Measurements from ENCODE around the gene KRT14.
"Not testable (repeated sequence)": the region's sequence is repeated elsewhere in the genome, so short reads cannot be mapped to it uniquely, and the experiment has no call there.

Gene KRT14

DNA sequence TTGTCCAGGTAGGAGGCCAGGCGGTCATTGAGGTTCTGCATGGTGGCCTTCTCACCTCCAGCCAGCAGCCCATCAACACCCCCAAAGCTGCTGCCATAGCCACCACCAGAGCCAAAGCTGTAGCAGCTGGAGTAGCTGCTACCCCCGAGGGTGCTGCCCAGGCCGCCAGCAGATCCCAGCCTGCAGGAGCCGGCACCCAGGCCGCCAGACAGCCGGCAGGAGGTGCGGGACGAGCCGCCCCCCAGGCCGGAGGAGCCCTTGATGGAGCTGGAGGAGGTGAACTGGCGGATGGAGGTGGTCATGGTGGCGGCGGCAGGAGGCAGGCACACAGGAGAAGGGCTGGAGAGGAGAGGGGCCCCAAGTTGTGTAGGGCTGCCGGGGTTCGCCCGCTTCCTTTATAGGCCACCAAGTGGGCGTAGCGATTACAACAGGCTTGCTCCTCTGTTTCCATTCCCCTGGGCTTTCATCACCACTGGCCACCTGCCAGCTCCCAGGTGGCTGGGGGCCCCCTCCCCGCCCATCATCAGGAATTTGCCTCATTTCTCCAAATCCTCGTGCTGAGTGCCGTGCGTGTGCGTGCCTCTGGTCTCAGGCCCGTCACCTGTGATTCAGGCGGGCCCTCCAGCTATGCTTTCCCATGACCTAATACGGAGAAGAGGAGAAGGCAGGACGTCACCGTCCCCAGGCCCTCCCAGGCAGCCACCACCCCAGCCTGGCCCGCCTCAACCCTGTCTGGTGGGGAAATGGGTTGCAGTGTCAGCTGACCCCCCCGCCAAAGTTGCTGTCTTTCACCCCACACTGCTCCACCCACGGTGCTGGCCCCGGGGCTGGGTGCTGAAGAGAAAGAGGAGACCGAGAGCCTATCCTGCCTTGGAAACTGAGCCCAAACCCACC, 37.8 kb upstream of the KRT14 start, which contains the start of gene KRT17:
TSS of gene KRT17 (minus strand) at position 368 of the 894 bp plus-strand sequence. CDS start at position 302, 66 bp downstream.
- no peak within 1 kb of the TSS for H3K27ac ChIP-seq
- TF ChIP-seq, protein P1, sequence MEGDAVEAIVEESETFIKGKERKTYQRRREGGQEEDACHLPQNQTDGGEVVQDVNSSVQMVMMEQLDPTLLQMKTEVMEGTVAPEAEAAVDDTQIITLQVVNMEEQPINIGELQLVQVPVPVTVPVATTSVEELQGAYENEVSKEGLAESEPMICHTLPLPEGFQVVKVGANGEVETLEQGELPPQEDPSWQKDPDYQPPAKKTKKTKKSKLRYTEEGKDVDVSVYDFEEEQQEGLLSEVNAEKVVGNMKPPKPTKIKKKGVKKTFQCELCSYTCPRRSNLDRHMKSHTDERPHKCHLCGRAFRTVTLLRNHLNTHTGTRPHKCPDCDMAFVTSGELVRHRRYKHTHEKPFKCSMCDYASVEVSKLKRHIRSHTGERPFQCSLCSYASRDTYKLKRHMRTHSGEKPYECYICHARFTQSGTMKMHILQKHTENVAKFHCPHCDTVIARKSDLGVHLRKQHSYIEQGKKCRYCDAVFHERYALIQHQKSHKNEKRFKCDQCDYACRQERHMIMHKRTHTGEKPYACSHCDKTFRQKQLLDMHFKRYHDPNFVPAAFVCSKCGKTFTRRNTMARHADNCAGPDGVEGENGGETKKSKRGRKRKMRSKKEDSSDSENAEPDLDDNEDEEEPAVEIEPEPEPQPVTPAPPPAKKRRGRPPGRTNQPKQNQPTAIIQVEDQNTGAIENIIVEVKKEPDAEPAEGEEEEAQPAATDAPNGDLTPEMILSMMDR (conservative IDR thresholded peaks at IDR 0.05), result no peak

DNA sequence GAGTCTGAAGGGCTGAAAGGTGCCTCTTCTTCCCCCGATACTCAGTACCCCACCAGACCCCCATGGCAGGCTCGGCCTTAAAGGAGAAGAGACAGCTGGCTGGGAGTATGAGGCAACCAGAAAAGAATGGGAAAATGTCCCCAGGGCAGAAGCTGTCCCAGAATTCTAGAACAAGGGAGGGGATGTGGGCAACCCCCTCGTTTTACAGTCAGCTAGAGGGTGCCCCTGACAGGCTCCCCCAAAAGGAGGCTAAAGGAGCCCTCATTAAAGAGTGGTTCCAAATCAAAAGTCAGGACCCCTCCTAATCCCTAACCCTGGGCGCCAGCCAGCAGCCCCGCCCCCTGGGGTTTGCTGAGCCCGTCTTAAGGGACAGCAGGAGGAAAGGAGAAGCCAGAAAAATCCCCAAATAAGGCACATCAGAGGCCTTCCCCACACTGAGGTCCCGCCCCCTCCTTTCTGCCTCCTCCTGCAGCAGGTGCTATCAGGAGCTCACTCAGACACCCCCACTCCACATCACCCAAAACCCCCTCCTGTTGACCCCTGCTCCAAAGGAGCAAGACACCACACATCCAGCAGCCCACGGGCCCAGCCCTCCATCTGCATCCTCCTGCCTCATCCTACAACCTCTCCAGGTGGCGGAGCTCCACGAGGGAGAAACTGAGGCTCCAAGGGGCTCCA, 36.6 kb upstream of the KRT14 start:
- not testable (repeated sequence) for H3K27ac ChIP-seq

DNA sequence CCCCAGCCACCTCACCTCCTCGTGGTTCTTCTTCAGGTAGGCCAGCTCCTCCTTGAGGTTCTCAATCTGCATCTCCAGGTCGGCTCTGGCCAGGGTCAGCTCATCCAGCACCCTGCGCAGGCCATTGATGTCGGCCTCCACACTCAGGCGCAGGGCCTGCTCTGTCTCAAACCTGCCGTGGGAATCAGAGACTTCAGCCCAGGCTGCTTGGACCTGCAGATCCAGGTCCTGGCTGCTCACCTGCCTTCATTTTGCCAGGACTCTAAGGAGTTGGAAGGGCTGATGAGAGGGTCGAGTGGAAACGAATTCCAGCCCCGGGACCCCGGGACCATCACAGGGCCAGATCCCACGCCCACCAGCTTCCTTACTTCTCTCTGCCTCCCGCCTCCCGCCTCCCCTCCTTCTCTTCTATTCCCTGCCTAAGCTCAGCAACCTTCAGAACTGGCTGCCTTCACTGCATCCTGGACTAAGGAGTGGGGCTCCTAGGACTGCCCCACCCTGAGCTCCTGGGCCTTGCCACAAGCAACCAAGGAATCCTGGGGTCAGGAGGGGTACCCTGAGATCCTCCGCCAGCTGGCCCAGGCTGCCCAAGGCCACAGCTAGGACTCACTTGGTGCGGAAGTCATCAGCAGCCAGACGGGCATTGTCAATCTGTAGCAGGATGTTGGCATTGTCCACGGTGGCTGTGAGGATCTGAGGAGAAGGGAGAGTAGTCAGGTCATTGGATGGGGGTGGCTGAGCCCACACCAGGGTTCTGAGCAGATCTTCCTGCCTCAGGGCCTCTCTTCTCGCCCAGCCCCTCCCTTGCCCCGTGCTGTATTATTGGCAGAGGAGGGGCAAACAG, 35.9 kb upstream of the KRT14 start:
- H3K27ac ChIP-seq, result not testable (repeated sequence)

DNA sequence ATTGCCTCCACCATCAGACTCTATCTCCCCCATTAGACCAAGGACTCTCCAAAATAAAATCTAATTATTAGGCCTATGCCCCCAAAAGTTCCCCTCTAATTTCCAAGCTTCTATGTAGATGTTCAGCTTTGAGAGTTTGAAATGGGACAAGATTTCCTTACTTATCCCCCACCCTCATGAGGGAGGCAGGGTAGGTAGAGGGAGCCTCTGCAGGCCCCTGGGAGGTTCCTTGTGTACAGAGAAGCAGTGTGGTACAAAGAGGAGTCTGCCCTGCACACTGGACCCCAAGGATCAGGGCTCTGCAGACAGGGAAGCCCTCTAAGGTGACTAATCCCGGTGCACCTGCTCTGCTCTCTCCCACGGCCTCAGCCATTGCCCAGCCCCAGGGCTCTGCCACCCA, 35.2 kb upstream of the KRT14 start:
- no peak overlapping the region for H3K27ac ChIP-seq
- TF ChIP-seq, protein P1 (conservative IDR thresholded peaks at IDR 0.05), result no peak

DNA sequence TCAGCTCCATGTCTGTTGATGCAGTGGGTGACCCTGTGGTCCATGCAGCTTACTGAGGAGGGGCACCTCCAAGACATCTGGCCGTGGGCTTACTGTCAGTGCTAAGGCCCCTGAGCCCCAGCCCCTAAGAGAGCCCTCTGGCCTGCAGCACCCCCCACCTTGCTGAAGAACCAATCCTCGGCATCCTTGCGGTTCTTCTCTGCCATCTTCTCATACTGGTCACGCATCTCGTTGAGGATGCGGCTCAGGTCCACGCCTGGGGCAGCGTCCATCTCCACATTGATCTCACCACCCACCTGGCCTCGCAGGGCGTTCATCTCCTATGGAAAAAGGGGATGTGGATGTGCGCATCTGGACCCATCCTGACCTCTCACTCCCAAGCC, 34.7 kb upstream of the KRT14 start:
- not testable (repeated sequence) for H3K27ac ChIP-seq

DNA sequence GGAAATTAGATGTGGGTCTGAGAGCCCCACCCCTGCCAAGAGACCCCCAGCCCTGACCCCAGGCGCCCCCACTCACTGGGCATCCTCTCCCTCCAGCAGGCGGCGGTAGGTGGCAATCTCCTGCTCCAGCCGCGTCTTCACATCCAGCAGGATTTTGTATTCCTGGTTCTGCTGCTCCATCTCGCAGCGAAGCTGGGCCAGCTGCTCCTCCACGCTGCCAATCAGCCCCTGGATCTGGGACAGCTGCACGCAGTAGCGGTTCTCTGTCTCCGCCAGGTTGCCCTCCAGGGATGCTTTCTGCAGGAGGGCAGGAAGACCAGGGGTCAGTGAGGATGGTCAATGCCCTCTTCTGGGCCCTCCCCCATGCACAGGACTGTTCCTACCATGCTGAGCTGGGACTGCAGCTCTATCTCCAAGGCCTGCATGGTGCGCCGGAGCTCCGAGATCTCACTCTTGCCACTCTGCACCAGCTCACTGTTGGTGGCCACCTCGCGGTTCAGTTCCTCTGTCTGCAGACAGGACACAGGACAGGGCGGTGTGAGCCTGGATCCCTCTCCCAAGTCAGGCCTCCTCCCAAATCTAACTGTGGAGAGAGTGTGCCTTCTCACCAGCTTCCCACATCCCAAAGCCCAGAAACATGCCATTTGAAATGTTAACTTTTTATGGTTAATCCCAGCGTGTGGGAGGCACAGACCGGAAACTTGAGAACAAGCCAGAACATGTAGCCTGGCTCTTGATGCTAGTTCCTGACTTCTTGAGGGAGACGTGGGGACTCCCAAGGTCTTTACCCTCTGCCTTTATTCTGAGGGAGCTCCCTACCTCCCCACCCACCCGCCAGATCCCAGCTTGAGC, 34.1 kb upstream of the KRT14 start:
- H3K27ac ChIP-seq, result no peak overlapping the region
- TF ChIP-seq, protein P1 (conservative IDR thresholded peaks at IDR 0.05), result no peak

DNA sequence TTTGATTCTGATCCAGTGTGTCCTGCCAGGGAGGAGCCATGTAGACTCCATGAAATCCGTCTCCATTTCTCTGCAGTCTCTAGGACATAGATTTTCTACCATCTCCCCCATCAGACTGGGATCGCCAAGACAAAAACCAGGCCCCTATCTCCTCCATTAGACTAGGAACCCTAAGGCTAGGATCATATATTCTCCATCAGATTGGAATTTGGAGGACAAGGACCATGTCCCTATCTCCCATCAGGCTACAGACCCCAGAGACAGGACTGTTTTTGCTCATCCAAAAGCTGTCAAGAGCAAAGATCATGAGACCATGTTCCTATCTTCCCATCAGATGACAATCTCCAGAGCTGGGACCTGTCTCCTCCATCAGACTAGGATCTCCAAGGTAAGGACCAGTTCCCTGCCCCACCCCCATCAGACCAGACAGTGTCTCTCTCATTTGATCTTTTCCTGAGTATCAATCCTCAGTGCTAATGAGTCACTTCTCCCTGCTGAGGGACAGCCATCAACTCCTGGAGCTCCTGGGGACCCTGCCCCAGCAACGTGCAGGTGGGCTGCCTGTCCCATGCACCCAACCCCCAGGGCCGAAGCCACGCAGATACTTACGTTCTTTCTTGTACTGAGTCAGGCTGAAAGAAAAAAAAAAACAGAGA, 33.4 kb upstream of the KRT14 start:
- not testable (repeated sequence) for H3K27ac ChIP-seq

DNA sequence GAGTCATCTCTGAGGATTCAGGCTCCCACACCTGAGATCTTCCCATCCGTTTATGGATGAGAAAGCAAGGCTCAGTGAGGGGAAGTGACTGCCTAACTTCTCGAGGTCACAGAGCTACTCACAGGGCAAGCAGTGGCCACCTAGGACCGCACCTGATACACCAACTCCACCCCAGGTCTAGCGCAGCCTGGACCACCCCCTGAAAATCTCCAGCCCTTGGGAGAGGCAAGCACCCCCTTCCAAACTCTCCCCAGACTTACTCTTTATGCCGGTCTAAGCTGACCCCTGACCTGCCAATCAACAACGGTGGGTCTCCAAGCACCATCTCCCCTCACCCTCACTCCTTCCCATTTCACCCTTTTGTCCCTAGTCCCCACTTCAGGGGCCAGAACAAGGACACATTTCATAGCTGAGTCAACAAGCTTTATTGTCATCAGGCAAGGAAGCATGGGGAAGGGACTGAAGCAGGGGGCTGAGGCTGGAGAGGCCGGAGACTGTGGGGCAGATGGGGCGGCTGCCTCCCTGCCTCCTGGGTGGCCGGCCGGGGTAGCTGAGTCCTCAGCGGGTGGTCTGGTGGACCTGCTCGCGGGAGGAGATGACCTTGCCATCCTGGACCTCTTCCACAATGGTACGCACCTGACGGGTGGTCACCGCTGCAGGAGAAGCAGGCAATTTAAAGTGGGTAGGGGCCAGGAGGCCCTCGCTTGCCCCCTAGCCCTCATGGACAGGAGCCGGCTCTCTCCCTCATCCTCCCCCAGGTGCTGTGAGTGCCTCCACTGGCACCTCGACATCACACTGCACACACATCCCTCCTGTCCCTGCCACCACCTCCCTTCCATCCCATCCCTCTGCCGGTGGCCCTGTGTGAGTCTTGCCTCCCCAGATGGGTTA, 32.6 kb upstream of the KRT14 start:
- TF ChIP-seq, protein P1 (conservative IDR thresholded peaks at IDR 0.05), result no peak
- no peak overlapping the region for H3K27ac ChIP-seq

All from VCaP (cell line).